Lower leg skin (tissue), 4 donors: ENCODE results near the gene KIF21B. TPM values are rescaled to one million over a fixed set of nuclear protein-coding genes. Genes with fewer than 3 reads are reported as not detected.

ENCODE experiments used
- DNase-seq, 2 donors: peaks; one replicate each; pipeline ENCODE4 v3.0.0-alpha.2; 2019; ENCODE audit warnings: low spot score in 2 of 2
- H3K4me3 ChIP-seq: fragments of 200-600 bp; sonication (generic); 2 replicates; pipeline ENCODE4 v1.5.1; 2017; ENCODE audit warnings: mild to moderate bottlenecking, low read depth; ENCODE audit not compliant: poor library complexity, severe bottlenecking
- CTCF ChIP-seq, 3 donors: fragments of 450-650 bp; IDR thresholded peaks; one replicate each; pipeline ENCODE4 v1.5.1; 2016; ENCODE audit warnings: antibody characterized with exemption in 3 of 3, mild to moderate bottlenecking in 3 of 3, moderate library complexity in 2 of 3
- POLR2A ChIP-seq, 2 donors: fragments of 450-650 bp; IDR thresholded peaks; one replicate each; pipeline ENCODE4 v1.6.1; 2016 to 2017; ENCODE audit warnings: antibody characterized with exemption in 2 of 2, mild to moderate bottlenecking in 1 of 2, moderate library complexity in 1 of 2
- WGBS, 2 donors: methylation state at CpG; one replicate each; pipeline ENCODE4 v1.1.5; 2018; 5-methylcytosine and 5-hydroxymethylcytosine counted together
- intact Hi-C: fragments of 100-400 bp; cut with DNase I; formaldehyde crosslinking; loops from one replicate; pipeline ENCODE4 v1.15.0; 2023; ENCODE audit warnings: low total_unique reads
- total RNA-seq, 4 donors: library from RNA; depleted of rRNA; stranded (reverse); fragments of >200 nt; gene quantifications; one replicate each; pipeline ENCODE4 v1.1.0, GENCODE V29; 2016

Gene KIF21B
- total RNA-seq, 4 donors from 2014 or later, result 0.38 to 1.6 (median 1.0) TPM

GRCh38 chr1:200970771-200971427, 52.6 kb downstream of the KIF21B start:
- no peak for TF ChIP-seq POLR2A (IDR thresholded peaks at IDR 0.05)
- no peak for TF ChIP-seq CTCF (IDR thresholded peaks at IDR 0.05)

GRCh38 chr1:200969726-200970561, 53.6 kb downstream of the KIF21B start:
- H3K4me3 ChIP-seq, result no peak overlapping the region
- TF ChIP-seq CTCF (IDR thresholded peaks at IDR 0.05) (no peak), POLR2A (IDR thresholded peaks at IDR 0.05) (no peak)
- 58 to 78% methylated on average over 10 to 11 of the region's 11 CpGs for WGBS, 2 donors
- intact Hi-C loops, result loop anchor here (5.0 kb wide), 2 partner anchors 72 to 147 kb away; no protein-coding TSS in a partner anchor
- no peak for DNase-seq

More at GRCh38 chr1:200970771-200971427, 52.6 kb downstream of the KIF21B start:
- WGBS, 2 donors, result 84 to 90% methylated on average over 14 of the region's 14 CpGs
- no peak overlapping the region for H3K4me3 ChIP-seq
- DNase-seq, result no peak
- intact Hi-C loops, result loop anchor here (5.0 kb wide), 2 partner anchors 71 to 146 kb away; no protein-coding TSS in a partner anchor

GRCh38 chr1:200968469-200969410, 54.8 kb downstream of the KIF21B start:
- DNase-seq, result no peak
- TF ChIP-seq POLR2A (IDR thresholded peaks at IDR 0.05), result no peak
- no peak for TF ChIP-seq CTCF (IDR thresholded peaks at IDR 0.05)
- H3K4me3 ChIP-seq, result no peak overlapping the region
- 89 to 92% methylated on average over 13 of the region's 13 CpGs for WGBS, 2 donors
- intact Hi-C loops, result no loop called here

- intact Hi-C loops, result no loop called here
- DNase-seq, result no peak
- H3K4me3 ChIP-seq, result no peak overlapping the region
- 66 to 67% methylated on average over 9 to 11 of the region's 11 CpGs for WGBS, 2 donors
- TF ChIP-seq CTCF (IDR thresholded peaks at IDR 0.05) (no peak), POLR2A (IDR thresholded peaks at IDR 0.05) (no peak)
Observed at GRCh38 chr1:200967693-200968468, 55.6 kb downstream of the KIF21B start.

- WGBS, 2 donors, result 88 to 94% methylated on average over 2 of the region's 2 CpGs
- TF ChIP-seq CTCF (IDR thresholded peaks at IDR 0.05), result no peak
- TF ChIP-seq POLR2A (IDR thresholded peaks at IDR 0.05), result no peak
- intact Hi-C loops, result no loop called here
- no peak overlapping the region for H3K4me3 ChIP-seq
- DNase-seq, result no peak
Observed at GRCh38 chr1:200966934-200967333, 56.6 kb downstream of the KIF21B start.
